HepG2 (cell line): ENCODE data around the gene ATG2A. TPM values are rescaled to one million over a fixed set of nuclear protein-coding genes. Genes with fewer than 3 reads are reported as not detected.
A peak's percentile ranks its signal among the peaks of the same experiment; 100 is the strongest.

Source experiments
- EZH2 ChIP-seq: conservative IDR thresholded peaks from 2 replicates; pipeline ENCODE4 v1.6.1; 2012; ENCODE audit warnings: mild to moderate bottlenecking, low read depth, low read length, moderate library complexity
- GATA4 ChIP-seq: sonication (generic); IDR thresholded peaks from 2 replicates; pipeline ENCODE4 v1.6.1; 2016; ENCODE audit warnings: antibody characterized with exemption, low read depth, borderline replicate concordance
- HNRNPL ChIP-seq: fragments of 200-400 bp; formaldehyde crosslinking; IDR thresholded peaks from 2 replicates; pipeline ENCODE4 v1.6.1; 2017; ENCODE audit warnings: mild to moderate bottlenecking, low read depth, low read length
- HNRNPUL1 ChIP-seq: fragments of 200-400 bp; formaldehyde crosslinking; IDR thresholded peaks from 2 replicates; pipeline ENCODE4 v1.6.1; 2017; ENCODE audit warnings: low read depth, mild to moderate bottlenecking, low read length, moderate library complexity
- MTF2 ChIP-seq: sonication (generic); formaldehyde crosslinking; IDR thresholded peaks from 2 replicates; pipeline ENCODE4 v1.5.0; 2020; ENCODE audit warnings: missing genetic modification reagents, borderline replicate concordance
- MYC ChIP-seq: sonication (generic); formaldehyde crosslinking; IDR thresholded peaks from 2 replicates; pipeline ENCODE4 v1.9.0; 2021; ENCODE audit warnings: missing genetic modification reagents, borderline replicate concordance
- REL ChIP-seq: sonication (generic); formaldehyde crosslinking; conservative IDR thresholded peaks from 2 replicates; pipeline ENCODE4 v1.8.0; 2022; ENCODE audit warnings: mild to moderate bottlenecking, missing genetic modification reagents, moderate library complexity
- REST ChIP-seq, 2 experiments: IDR thresholded peaks; 2 replicates each; pipeline ENCODE4 v1.6.1; 2011 to 2012; ENCODE audit warnings: low read length in 2 of 2, borderline replicate concordance in 1 of 2, low read depth in 1 of 2, mild to moderate bottlenecking in 1 of 2, moderate library complexity in 1 of 2
- SETDB1 ChIP-seq: sonication (generic); formaldehyde crosslinking; IDR thresholded peaks from 2 replicates; pipeline ENCODE4 v1.5.1; 2020; ENCODE audit warnings: missing genetic modification reagents, mild to moderate bottlenecking, borderline replicate concordance
- TARDBP ChIP-seq: sonication (generic); formaldehyde crosslinking; IDR thresholded peaks from 2 replicates; pipeline ENCODE4 v1.8.0; 2022; ENCODE audit warnings: mild to moderate bottlenecking, missing genetic modification reagents
- THRA ChIP-seq: sonication (generic); formaldehyde crosslinking; IDR thresholded peaks from 2 replicates; pipeline ENCODE4 v1.4.0; 2020; ENCODE audit warnings: missing genetic modification reagents, borderline replicate concordance
- TOPORS ChIP-seq: sonication (generic); formaldehyde crosslinking; IDR thresholded peaks from 2 replicates; pipeline ENCODE4 v1.8.0; 2023; ENCODE audit warnings: mild to moderate bottlenecking, missing genetic modification reagents
- ZBTB20 ChIP-seq: sonication (generic); formaldehyde crosslinking; IDR thresholded peaks from 2 replicates; pipeline ENCODE4 v1.8.1; 2023; ENCODE audit warnings: missing genetic modification reagents, low read depth, mild to moderate bottlenecking, borderline replicate concordance
- ZHX1 ChIP-seq: sonication (generic); formaldehyde crosslinking; IDR thresholded peaks from 2 replicates; pipeline ENCODE4 v1.8.1; 2022; ENCODE audit warnings: low read depth, mild to moderate bottlenecking, missing genetic modification reagents
- ZNF234 ChIP-seq: sonication (generic); formaldehyde crosslinking; conservative IDR thresholded peaks from 2 replicates; pipeline ENCODE4 v1.5.1; 2020; ENCODE audit warnings: mild to moderate bottlenecking, missing genetic modification reagents
- ZNF253 ChIP-seq: sonication (generic); formaldehyde crosslinking; IDR thresholded peaks from 2 replicates; pipeline ENCODE4 v1.8.0; 2022; ENCODE audit warnings: mild to moderate bottlenecking, missing genetic modification reagents, borderline replicate concordance
- ZNF460 ChIP-seq: sonication (generic); formaldehyde crosslinking; IDR thresholded peaks from 2 replicates; pipeline ENCODE4 v1.5.1; 2020; ENCODE audit warnings: missing genetic modification reagents, mild to moderate bottlenecking, borderline replicate concordance
- ZNF670 ChIP-seq: sonication (generic); formaldehyde crosslinking; IDR thresholded peaks from 2 replicates; pipeline ENCODE4 v1.8.0; 2022; ENCODE audit warnings: mild to moderate bottlenecking, missing genetic modification reagents, borderline replicate concordance
- ZNF737 ChIP-seq: sonication (generic); formaldehyde crosslinking; IDR thresholded peaks from 2 replicates; pipeline ENCODE4 v1.5.0; 2020; ENCODE audit warnings: missing genetic modification reagents, mild to moderate bottlenecking, borderline replicate concordance
- polyA plus RNA-seq, 8 experiments: library from polyadenylated mRNA; depleted of rRNA in 3 of 8; stranded (reverse) in 7 of 8; unstranded in 1 of 8; fragments of >200 nt; fragmentation: Illumina TruSeq in 4 of 8; extraction: Trizol in 4 of 8; gene quantifications; 2 replicates each; pipeline versions ENCODE4 v1.2.1 to v1.2.3, GENCODE V29; 2011 to 2016; ENCODE audit warnings: low read depth in 4 of 8, missing spikeins in 1 of 8, mixed read lengths in 1 of 8; ENCODE audit not compliant: insufficient read depth in 1 of 8
- total RNA-seq, 5 experiments: library from RNA; depleted of rRNA; stranded (reverse); fragments of >200 nt; fragmentation: Illumina TruSeq; extraction: Trizol; gene quantifications; 2 replicates each; pipeline ENCODE4 v1.2.3, GENCODE V29; 2016; ENCODE audit warnings: low read depth in 1 of 5

Gene ATG2A
- total and polyA plus RNA-seq, 2 of the 13 experiments (the other 11 are each of a cell fraction or from before 2014, with no cell fraction given) = 6.7 to 8.0 TPM

GRCh38 chr11:64934682-64935358 lies 17.8 kb upstream of the ATG2A start (continued):
- TF ChIP-seq ZHX1 (CRISPR knock-in tag) = 0 out of 2 replicates have a peak, but pooled peaks have one; percentile 31
- TF ChIP-seq GATA4 = no peak
- no peak for TF ChIP-seq ZNF737 (CRISPR knock-in tag)
- TF ChIP-seq EZH2 = no peak
- no peak for TF ChIP-seq ZNF234 (CRISPR knock-in tag)
- no peak for TF ChIP-seq ZNF253 (CRISPR knock-in tag)
- no peak for TF ChIP-seq ZNF460
- no peak for TF ChIP-seq MTF2
- TF ChIP-seq SETDB1 (CRISPR knock-in tag) = no peak
- TF ChIP-seq ZBTB20 (CRISPR knock-in tag) = no peak
- TF ChIP-seq HNRNPL = no peak
- TF ChIP-seq MYC (CRISPR knock-in tag) = peak; percentile 93; the same call in 1 of the 2 replicates
- no peak for TF ChIP-seq HNRNPUL1
- TF ChIP-seq ZNF670 (CRISPR knock-in tag) = no peak
- no peak for TF ChIP-seq TOPORS (CRISPR knock-in tag)
- TF ChIP-seq REL (CRISPR knock-in tag) = no peak
- 0 out of 2 replicates have a peak, but pooled peaks have one; percentile 33 for TF ChIP-seq TARDBP (CRISPR knock-in tag)
- TF ChIP-seq THRA (CRISPR knock-in tag) = 0 out of 2 replicates have a peak, but pooled peaks have one; percentile 49
- no peak; a peak in 1 of 4 replicates for TF ChIP-seq REST (IDR thresholded peaks at IDR 0.05; ENCODE audit: borderline replicate concordance in 1 of 2, low read depth in 1 of 2, low read length in 2 of 2)
